BLaER1 treated with 17β-estradiol and CSF1 and Interleukin-3, amounts not matched to agents 10 nM and 100 nM (cell line): Measurements from ENCODE around the gene PRDX5.
A peak's percentile ranks its signal among the peaks of the same experiment; 100 is the strongest.

Source experiments
- H3K27ac ChIP-seq, 11 experiments: shearing (Covaris generic); formaldehyde crosslinking; 2 replicates each; pipeline ENCODE4 v1.8.1; 2022
- H3K27me3 ChIP-seq, 11 experiments: shearing (Covaris generic); formaldehyde crosslinking; 2 replicates each; pipeline ENCODE4 v1.8.1; 2022
- H3K36me3 ChIP-seq, 11 experiments: shearing (Covaris generic); formaldehyde crosslinking; 2 replicates each; pipeline ENCODE4 v1.8.1; 2022
- H3K4me1 ChIP-seq, 10 experiments: shearing (Covaris generic); formaldehyde crosslinking; 2 replicates each; pipeline ENCODE4 v1.8.1; 2022
- H3K4me2 ChIP-seq, 11 experiments: shearing (Covaris generic); formaldehyde crosslinking; 2 replicates each; pipeline ENCODE4 v1.8.1; 2022
- H3K4me3 ChIP-seq, 10 experiments: shearing (Covaris generic); formaldehyde crosslinking; 2 replicates each; pipeline ENCODE4 v1.8.1; 2022
- H3K9ac ChIP-seq, 11 experiments: shearing (Covaris generic); formaldehyde crosslinking; 2 replicates each; pipeline ENCODE4 v1.8.1; 2022
- H3K9me3 ChIP-seq, 11 experiments: shearing (Covaris generic); formaldehyde crosslinking; replicated peaks in 1 of 11; 2 replicates each; pipeline ENCODE4 v1.8.1; 2022
- H4K20me1 ChIP-seq, 11 experiments: shearing (Covaris generic); formaldehyde crosslinking; 2 replicates each; pipeline ENCODE4 v1.8.1; 2022
- Cebpa-rat ChIP-seq, 11 experiments: shearing (Covaris generic); IDR thresholded peaks; 2 replicates each; pipeline ENCODE4 v1.8.1; 2022

PRDX5 gene

GRCh38 chr11:64299847-64300648, 17.9 kb upstream of the PRDX5 start, which contains the start of gene CATSPERZ:
CATSPERZ (plus strand) TSS chr11:64300358; CDS start chr11:64300411, 53 bp downstream.
- no peak for TF ChIP-seq Cebpa-rat (IDR thresholded peaks at IDR 0.05)
- H4K20me1 ChIP-seq, result peaks cover 0 to 52% (median 32%) of the 10 kb centered on the region in 11 experiments; a peak in 18 of 22 replicates
- H3K9ac ChIP-seq, result peak within 1 kb of the TSS in 10 of 11 experiments; percentile 8 to 49 (median 32); a peak in 14 of 22 replicates
- H3K36me3 ChIP-seq, result no peaks in the 10 kb centered on the region
- no peak within 1 kb of the TSS for H3K27ac ChIP-seq
- peak within 1 kb of the TSS; percentile 83 to 93 (median 89) for H3K4me2 ChIP-seq
- peaks cover 30 to 44% (median 33%) of the 10 kb centered on the region in 10 experiments for H3K4me1 ChIP-seq
- peak within 1 kb of the TSS; percentile 36 to 62 (median 49) for H3K4me3 ChIP-seq
- H3K27me3 ChIP-seq, result peaks cover 71 to 77% (median 72%) of the 10 kb centered on the region in 11 experiments
- H3K9me3 ChIP-seq, result no peaks in the 10 kb centered on the region

GRCh38 chr11:64303109-64304031, 14.6 kb upstream of the PRDX5 start:
- Histone ChIP-seq H3K9ac (peak overlapping the region in 10 of 11 experiments; percentile 85 to 95 (median 91); a peak in 18 of 22 replicates), H3K4me3 (peak overlapping the region in 8 of 10 experiments; percentile 58 to 72 (median 66); a peak in 13 of 20 replicates), H3K27ac (peak overlapping the region in 8 of 11 experiments; percentile 92 to 98 (median 98); a peak in 13 of 22 replicates)

GRCh38 chr11:64304032-64304315, 13.9 kb upstream of the PRDX5 start:
- Histone ChIP-seq H3K36me3 (peaks cover 11 to 20% (median 14%) of the 10 kb centered on the region in 11 experiments; a peak in 19 of 22 replicates), H3K4me3 (peak overlapping the region; percentile 58 to 72 (median 66); a peak in 19 of 20 replicates), H3K27me3 (peaks cover 31 to 38% (median 33%) of the 10 kb centered on the region in 11 experiments), H3K4me2 (peak overlapping the region; percentile 80 to 99 (median 91)), H3K27ac (peak overlapping the region in 10 of 11 experiments; percentile 91 to 98 (median 96); a peak in 19 of 22 replicates), H3K9me3 (no peaks in the 10 kb centered on the region), H4K20me1 (peaks cover 19 to 47% (median 40%) of the 10 kb centered on the region in 11 experiments; a peak in 21 of 22 replicates), H3K9ac (peak overlapping the region; percentile 85 to 95 (median 91); a peak in 21 of 22 replicates), H3K4me1 (peaks cover 46 to 67% (median 52%) of the 10 kb centered on the region in 10 experiments)
- TF ChIP-seq Cebpa-rat (IDR thresholded peaks at IDR 0.05), result no peak

More at GRCh38 chr11:64303109-64304031, 14.6 kb upstream of the PRDX5 start:
- H3K4me2 ChIP-seq, result peak overlapping the region; percentile 80 to 99 (median 91)
- TF ChIP-seq Cebpa-rat (IDR thresholded peaks at IDR 0.05), result no peak
- peaks cover 11 to 17% (median 13%) of the 10 kb centered on the region in 11 experiments; a peak in 19 of 22 replicates for H3K36me3 ChIP-seq
- H4K20me1 ChIP-seq, result peaks cover 19 to 48% (median 40%) of the 10 kb centered on the region in 11 experiments; a peak in 21 of 22 replicates
- H3K27me3 ChIP-seq, result peaks cover 37 to 44% (median 39%) of the 10 kb centered on the region in 11 experiments
- H3K4me1 ChIP-seq, result peaks cover 47 to 65% (median 52%) of the 10 kb centered on the region in 10 experiments
- H3K9me3 ChIP-seq, result no peaks in the 10 kb centered on the region

GRCh38 chr11:64304316-64305072, 13.4 kb upstream of the PRDX5 start:
- no peak for TF ChIP-seq Cebpa-rat (IDR thresholded peaks at IDR 0.05)
- Histone ChIP-seq H3K9ac (peak overlapping the region; percentile 85 to 95 (median 91)), H3K9me3 (no peaks in the 10 kb centered on the region), H3K4me3 (peak overlapping the region; percentile 58 to 72 (median 66)), H3K36me3 (peaks cover 11 to 25% (median 14%) of the 10 kb centered on the region in 11 experiments; a peak in 19 of 22 replicates), H3K4me1 (peaks cover 41 to 67% (median 47%) of the 10 kb centered on the region in 10 experiments), H3K4me2 (peak overlapping the region; percentile 80 to 99 (median 91)), H4K20me1 (peaks cover 19 to 47% (median 36%) of the 10 kb centered on the region in 11 experiments; a peak in 20 of 22 replicates), H3K27ac (peak overlapping the region; percentile 85 to 98 (median 96)), H3K27me3 (peaks cover 26 to 33% (median 28%) of the 10 kb centered on the region in 11 experiments)

DNA sequence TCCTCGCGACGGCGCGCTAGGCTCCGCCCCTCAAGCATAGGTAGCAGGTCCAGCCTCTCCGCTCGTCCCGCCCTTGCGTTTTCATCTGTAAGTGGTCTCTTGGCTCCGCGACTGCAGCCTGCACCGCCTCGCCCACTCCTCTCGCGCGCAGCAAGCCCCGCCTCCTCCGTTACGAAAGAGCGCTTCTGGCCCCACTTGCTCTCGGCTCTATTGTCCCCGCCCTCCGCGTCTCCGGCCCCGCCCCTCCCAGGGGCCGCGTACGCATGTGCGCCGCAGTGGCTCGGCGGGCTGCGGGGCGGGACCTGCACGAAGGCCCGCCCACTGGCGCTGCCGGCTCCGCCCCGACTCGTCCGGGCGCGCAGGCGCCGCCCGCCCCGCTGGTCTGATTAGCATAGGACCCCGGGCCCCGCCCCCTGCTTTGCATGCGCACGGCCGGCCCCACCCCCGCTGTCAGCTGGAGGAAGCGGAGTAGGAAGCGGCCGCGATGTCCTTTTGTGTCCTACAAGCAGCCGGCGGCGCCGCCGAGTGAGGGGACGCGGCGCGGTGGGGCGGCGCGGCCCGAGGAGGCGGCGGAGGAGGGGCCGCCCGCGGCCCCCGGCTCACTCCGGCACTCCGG, 12.7 kb upstream of the PRDX5 start, which contains the start of gene ESRRA:
Gene ESRRA, plus strand, starts transcription at position 450 of the 616 bp plus-strand sequence. CDS start 1,656 bp downstream, outside the sequence.
- Histone ChIP-seq H3K4me1 (peaks cover 34 to 65% (median 40%) of the 10 kb centered on the region in 10 experiments), H3K9me3 (no peaks in the 10 kb centered on the region), H3K4me3 (peak within 1 kb of the TSS; percentile 69 to 94 (median 84)), H3K27ac (peak within 1 kb of the TSS; percentile 85 to 98 (median 97)), H3K36me3 (peaks cover 11 to 32% (median 15%) of the 10 kb centered on the region in 11 experiments; a peak in 19 of 22 replicates), H3K27me3 (peaks cover 19 to 26% (median 21%) of the 10 kb centered on the region in 11 experiments), H3K9ac (peak within 1 kb of the TSS; percentile 85 to 96 (median 94)), H3K4me2 (peak within 1 kb of the TSS; percentile 92 to 100 (median 97)), H4K20me1 (peaks cover 19 to 47% (median 35%) of the 10 kb centered on the region in 11 experiments; a peak in 20 of 22 replicates)
- TF ChIP-seq Cebpa-rat (IDR thresholded peaks at IDR 0.05), result peak in 4 of 11 experiments; percentile 28 to 50 (median 42); a peak in 3 of 22 replicates

- Histone ChIP-seq H3K27ac (peak overlapping the region; percentile 64 to 97 (median 92)), H3K27me3 (peaks cover 12 to 19% (median 14%) of the 10 kb centered on the region in 11 experiments), H3K4me2 (peak overlapping the region; percentile 92 to 100 (median 97)), H3K4me3 (peak overlapping the region; percentile 69 to 94 (median 84)), H3K36me3 (peaks cover 12 to 39% (median 19%) of the 10 kb centered on the region in 11 experiments; a peak in 19 of 22 replicates), H3K9me3 (no peaks in the 10 kb centered on the region), H4K20me1 (peaks cover 18 to 47% (median 36%) of the 10 kb centered on the region in 11 experiments; a peak in 20 of 22 replicates), H3K4me1 (peaks cover 30 to 64% (median 34%) of the 10 kb centered on the region in 10 experiments), H3K9ac (peak overlapping the region; percentile 85 to 96 (median 92))
- TF ChIP-seq Cebpa-rat (IDR thresholded peaks at IDR 0.05), result no peak
Measured at GRCh38 chr11:64305691-64306562, 12.0 kb upstream of the PRDX5 start.
